ENCODE measurements around the gene GORASP2. TPM values are rescaled to one million over a fixed set of nuclear protein-coding genes. Genes with fewer than 3 reads are reported as not detected.

GORASP2 gene
- polyA plus RNA-seq, 1 donor (not counting 4 experiments of a cell fraction or from before 2014, with no cell fraction given) = 125 TPM

- Histone ChIP-seq H3K9me3 (ENCODE audit: control insufficient read depth, low read depth, low read length) (no peaks in the 10 kb centered on the region), H3K9ac (ENCODE audit: control insufficient read depth, extremely low read depth, insufficient read depth, low read length) (no peak overlapping the region), H3K79me2 (ENCODE audit: control insufficient read depth, insufficient read depth, low read length) (no peaks in the 10 kb centered on the region), H3K4me2 (ENCODE audit: control insufficient read depth, extremely low read depth, insufficient read depth, low read depth, low read length) (no peak overlapping the region), H3K27me3 (ENCODE audit: control insufficient read depth, extremely low read depth, insufficient read depth, low read length) (no peaks in the 10 kb centered on the region), H4K20me1 (ENCODE audit: control insufficient read depth, extremely low read depth, insufficient read depth, low read length) (no peaks in the 10 kb centered on the region), H3K4me1 (ENCODE audit: control insufficient read depth, extremely low read depth, insufficient read depth, low read length) (no peaks in the 10 kb centered on the region), H3K27ac (ENCODE audit: control insufficient read depth, insufficient read depth, low read length) (no peak overlapping the region), H3K4me3 (ENCODE audit: control insufficient read depth in 2 of 3, extremely low read depth in 1 of 3, insufficient read depth in 2 of 3, low read depth in 1 of 3, low read length in 3 of 3) (no peak overlapping the region), H3K36me3 (ENCODE audit: control insufficient read depth in 2 of 2, extremely low read depth in 1 of 2, insufficient read depth in 2 of 2, low read length in 2 of 2) (peaks cover under 1 to 12% of the 10 kb centered on the region in 2 experiments), H3K9me1 (ENCODE audit: control insufficient read depth, extremely low read depth, insufficient read depth, low read length) (no peaks in the 10 kb centered on the region), H2AFZ (ENCODE audit: control insufficient read depth, low read length) (no peak overlapping the region)
- DNase-seq (ENCODE audit: low read depth, low spot score) (no peak), FAIRE-seq (no peak)
- no peak for TF ChIP-seq EZH2 (IDR thresholded peaks at IDR 0.05; ENCODE audit: low read length)
- no peak for TF ChIP-seq CTCF (optimal IDR thresholded peaks at IDR 0.05 in 1 of 3, IDR thresholded peaks at IDR 0.05 in 1 of 3, conservative IDR thresholded peaks at IDR 0.05 in 1 of 3; ENCODE audit: extremely low read depth in 1 of 3, insufficient read depth in 2 of 3, low read length in 3 of 3)
- dilution Hi-C loops (cut with MboI; ENCODE audit: extremely low pct_ligation_motif_present, low sequenced_read_pairs) = no loop called here
Measured at GRCh38 chr2:171004833-171005232, 75.8 kb downstream of the GORASP2 start.

- DNase-seq (ENCODE audit: low read depth, low spot score) = no peak
- dilution Hi-C loops (cut with MboI; ENCODE audit: extremely low pct_ligation_motif_present, low sequenced_read_pairs) = no loop called here
- no peaks in the 10 kb centered on the region for H3K9me1 ChIP-seq (ENCODE audit: control insufficient read depth, extremely low read depth, insufficient read depth, low read length)
- H3K27me3 ChIP-seq (ENCODE audit: control insufficient read depth, extremely low read depth, insufficient read depth, low read length) = no peaks in the 10 kb centered on the region
- H3K4me1 ChIP-seq (ENCODE audit: control insufficient read depth, extremely low read depth, insufficient read depth, low read length) = no peaks in the 10 kb centered on the region
- no peak for FAIRE-seq
- no peak overlapping the region for H3K9ac ChIP-seq (ENCODE audit: control insufficient read depth, extremely low read depth, insufficient read depth, low read length)
- H3K36me3 ChIP-seq (ENCODE audit: control insufficient read depth in 2 of 2, extremely low read depth in 1 of 2, insufficient read depth in 2 of 2, low read length in 2 of 2) = peaks cover 1 to 13% of the 10 kb centered on the region in 2 experiments
- TF ChIP-seq EZH2 (IDR thresholded peaks at IDR 0.05; ENCODE audit: low read length) (no peak), CTCF (optimal IDR thresholded peaks at IDR 0.05 in 1 of 3, IDR thresholded peaks at IDR 0.05 in 1 of 3, conservative IDR thresholded peaks at IDR 0.05 in 1 of 3; ENCODE audit: extremely low read depth in 1 of 3, insufficient read depth in 2 of 3, low read length in 3 of 3) (no peak)
- H3K4me2 ChIP-seq (ENCODE audit: control insufficient read depth, extremely low read depth, insufficient read depth, low read depth, low read length) = no peak overlapping the region
- no peaks in the 10 kb centered on the region for H3K79me2 ChIP-seq (ENCODE audit: control insufficient read depth, insufficient read depth, low read length)
- no peak overlapping the region for H2AFZ ChIP-seq (ENCODE audit: control insufficient read depth, low read length)
- H4K20me1 ChIP-seq (ENCODE audit: control insufficient read depth, extremely low read depth, insufficient read depth, low read length) = no peaks in the 10 kb centered on the region
- no peak overlapping the region for H3K27ac ChIP-seq (ENCODE audit: control insufficient read depth, insufficient read depth, low read length)
- H3K4me3 ChIP-seq (ENCODE audit: control insufficient read depth in 2 of 3, extremely low read depth in 1 of 3, insufficient read depth in 2 of 3, low read depth in 1 of 3, low read length in 3 of 3) = no peak overlapping the region
- no peaks in the 10 kb centered on the region for H3K9me3 ChIP-seq (ENCODE audit: control insufficient read depth, low read depth, low read length)
Measured at GRCh38 chr2:171008550-171009205, 79.6 kb downstream of the GORASP2 start.
